CD4-positive, alpha-beta T cell treated with Interleukin-21 for 1 hour (primary cell): ENCODE data around the gene KCNQ1OT1.

Experiments used
- DNase-seq: peaks from one replicate; pipeline ENCODE4 v3.0.0-alpha.2; 2020

KCNQ1OT1 gene

DNA sequence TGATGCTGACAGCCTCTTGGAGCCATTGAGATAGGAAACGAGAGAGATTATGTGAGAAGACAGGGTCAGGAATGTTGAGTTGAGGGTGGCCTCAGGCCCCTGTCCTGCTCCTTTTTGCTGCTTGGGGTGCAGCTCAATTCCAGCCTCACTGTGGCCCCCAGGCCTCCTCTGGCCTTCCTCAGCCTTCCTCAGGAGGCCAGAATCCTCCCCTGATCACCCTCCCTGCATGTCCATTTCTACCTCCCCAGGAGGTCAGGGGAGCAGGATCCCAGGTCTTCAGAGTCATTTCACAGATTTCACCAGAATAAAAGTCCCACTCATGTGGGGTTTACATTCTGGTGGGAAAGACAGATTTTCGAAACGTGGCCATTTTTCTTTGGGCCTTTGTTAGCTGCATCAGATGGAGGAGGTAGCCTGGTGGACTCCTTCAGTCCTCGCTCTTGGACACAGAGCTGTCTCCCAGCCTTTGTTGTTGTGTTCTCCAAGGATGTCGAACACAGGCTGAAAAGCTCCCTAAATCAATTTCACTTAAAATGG is 2.2 kb upstream of the KCNQ1OT1 start:
- DNase-seq, result no peak

DNA sequence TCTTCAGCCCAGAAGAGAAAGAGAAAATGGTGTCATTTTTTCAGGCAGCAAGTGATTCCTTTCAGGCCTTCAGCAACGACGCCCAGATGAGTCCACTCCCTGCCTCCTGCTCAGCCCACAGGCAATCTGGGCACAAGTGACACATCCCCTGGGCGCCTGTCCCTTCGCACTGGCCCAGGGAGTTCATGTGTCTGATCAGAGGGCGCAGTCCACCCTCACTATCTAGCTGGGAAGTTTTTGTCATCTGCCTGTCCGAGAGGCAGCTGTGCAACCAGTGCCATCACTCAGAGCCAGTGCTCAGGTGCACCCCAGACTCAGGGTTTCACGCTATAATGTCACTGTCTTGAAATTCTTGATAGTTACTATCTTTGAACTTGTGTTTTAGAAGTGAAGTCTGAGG is 1.4 kb upstream of the KCNQ1OT1 start:
- DNase-seq, result no peak

DNA sequence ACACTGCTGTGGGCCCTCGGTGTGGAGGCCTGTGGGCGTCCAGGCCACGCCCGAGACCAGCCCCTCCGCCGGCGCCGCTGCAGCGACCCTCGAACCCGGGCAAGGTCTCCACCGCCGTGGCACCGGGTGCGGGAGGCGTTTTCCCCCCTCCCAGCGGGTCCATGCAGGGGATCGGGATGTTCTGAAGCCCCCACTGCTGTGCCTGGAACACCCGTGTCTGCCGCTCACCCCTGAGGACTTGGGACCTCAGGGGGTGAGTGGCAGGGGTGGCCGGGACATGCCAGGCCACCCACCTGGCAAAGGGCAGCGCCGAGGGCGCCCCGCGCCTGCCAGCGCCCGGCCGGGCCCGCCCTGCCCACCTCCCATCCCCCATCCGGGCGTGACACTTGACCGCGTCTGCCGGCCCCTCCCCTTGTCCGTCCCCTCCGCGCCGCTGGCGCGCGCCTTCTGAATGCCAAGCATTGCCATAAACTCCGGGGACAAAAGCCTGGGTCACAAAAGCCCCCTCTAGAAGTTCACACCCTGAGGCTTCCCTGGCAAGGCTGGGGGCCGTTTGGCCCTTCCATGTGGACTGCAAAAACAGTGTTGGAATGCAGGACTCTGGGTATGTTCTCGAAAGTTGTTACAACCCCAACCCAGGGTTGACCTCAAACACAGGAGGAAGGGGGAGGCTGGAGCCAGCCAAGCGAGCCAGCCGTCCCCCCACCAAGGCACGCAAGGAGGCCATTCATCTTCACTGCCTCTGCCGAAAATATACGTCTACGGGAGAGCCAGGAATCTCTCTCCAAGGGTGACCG is 819 bp upstream of the KCNQ1OT1 start:
- peak; percentile 32 for DNase-seq

DNA sequence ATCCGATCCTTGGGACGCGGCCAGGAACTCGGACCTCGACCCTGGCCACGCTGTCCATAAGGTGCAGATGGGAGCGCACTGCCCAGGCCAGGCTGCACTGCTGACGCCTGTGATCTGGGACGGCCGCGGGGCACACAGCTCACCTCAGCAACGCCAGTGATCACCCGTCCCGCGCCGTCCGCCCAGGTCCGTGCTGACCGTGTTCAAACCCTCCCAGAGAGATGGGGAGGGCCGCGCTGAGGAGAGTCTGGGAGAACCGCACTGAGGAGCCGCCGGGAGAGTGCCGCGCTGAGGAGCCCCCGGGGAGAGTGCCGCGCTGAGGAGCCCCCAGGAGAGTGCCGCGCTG is 636 bp downstream of the KCNQ1OT1 start:
- no peak for DNase-seq

DNA sequence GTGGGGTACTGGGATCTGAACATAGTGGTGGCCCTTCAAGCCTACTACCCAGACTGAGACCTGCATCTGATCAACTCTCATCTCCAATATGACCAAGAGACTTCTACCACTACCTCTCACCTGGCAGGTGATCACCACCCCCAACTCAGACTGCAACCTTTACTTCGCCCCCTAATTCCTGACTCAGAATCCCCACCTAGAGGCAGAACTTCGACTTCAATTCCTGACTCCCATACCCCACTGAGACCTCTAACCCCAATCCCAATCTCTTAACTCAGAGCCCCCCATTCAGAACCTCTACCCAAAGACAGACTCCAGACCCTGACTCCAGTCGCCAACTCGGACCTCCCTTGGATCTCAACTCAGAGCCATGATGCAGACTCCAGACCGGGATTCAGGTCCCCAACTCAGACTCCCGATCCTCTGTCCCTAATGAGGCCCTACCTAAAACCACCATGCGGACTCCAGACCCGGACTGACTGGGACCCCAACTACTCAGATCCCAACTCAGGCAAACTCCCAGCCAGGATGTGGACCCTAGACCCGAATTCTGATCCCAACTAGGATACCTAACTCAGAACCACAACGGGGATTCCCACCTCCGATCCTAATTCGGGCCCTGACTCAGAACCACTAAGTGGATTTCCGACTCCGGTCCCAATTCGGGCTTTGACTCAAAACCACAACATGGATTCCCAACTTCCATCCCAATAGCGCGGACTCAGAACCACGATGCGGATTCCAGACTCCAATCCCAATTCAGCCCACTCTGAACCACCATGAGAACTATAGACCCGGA is 1.2 kb downstream of the KCNQ1OT1 start:
- DNase-seq, result no peak

DNA sequence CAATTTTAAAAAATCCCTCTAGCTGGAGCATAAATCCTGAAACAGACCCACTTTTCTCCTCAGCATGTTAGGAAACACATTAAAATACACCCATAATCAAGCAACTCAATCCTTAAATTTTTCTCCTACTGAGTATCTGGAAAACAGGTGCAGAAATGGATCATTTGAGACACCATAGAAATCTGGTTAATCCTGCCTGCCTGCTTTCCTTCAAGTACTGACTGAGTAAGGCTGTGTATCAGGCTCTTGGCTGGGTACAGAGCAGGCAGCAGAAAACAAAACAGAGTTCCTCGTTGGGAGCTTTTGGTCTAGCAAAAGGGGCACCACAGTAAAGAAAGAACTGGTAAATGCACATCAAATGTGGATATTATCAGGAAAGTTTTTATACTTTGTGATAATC is 1.9 kb downstream of the KCNQ1OT1 start:
- no peak for DNase-seq

DNA sequence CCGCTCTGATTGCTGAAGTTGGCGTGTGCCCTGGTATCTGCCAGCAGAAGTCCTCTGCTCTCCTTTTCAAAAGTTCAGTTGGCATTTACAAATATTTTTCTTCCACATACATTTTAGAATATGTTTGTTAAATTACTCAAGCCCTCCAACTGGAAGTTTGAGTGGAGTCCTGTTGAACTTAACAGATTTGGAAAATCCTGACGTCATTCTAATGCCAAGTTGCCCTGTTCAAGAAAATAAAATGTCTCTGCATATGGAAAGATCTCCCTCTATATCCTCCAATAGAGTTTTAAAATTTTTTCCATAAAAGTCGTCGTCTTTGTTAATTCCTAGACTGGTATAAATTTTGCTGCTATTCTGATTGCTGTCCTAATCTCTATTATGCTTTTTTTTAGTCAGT is 3.3 kb downstream of the KCNQ1OT1 start:
- DNase-seq, result no peak

DNA sequence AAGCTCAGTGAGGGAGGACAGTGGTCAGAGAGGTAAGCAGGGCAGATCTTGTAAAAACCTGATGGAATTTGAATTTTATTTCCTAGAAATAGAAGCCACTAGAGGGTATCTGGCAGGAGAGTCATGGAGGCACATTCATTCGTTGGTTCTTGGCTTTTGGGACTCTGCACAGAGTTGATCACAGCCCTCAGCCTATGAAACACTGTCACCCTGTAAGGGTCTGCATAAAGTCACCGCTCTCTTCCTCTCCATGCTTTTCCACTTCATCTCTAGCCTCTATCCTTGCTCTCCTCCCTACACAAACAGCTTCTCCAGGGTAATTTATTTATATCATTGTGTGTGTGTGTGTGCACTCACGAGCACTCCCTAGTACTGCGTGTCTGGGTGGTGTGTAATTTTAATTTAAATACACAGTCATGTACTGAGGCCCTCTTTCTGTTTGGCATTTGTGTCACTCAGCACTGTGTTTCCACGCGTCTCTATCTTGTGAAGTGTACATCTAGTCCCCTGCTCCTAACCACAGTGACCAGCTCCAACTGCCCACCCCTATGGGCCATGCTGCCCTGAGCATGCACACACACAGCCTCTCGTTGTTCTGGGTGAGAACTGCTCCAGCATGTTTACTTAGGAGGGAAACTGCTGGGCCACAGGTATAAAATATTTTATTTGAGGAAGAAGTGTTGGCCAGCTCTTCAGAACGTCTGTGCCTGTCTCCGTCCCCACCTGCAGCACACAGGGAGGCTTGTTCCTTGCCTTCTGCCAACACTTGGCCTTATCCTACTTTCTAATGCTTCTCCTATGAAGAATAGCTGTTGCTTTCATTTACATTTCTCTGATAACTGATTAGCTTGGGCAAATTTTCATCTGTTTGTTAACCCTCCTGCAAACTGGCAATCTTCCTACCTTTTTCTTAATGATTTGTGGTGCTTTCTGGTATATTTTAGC is 4.5 kb downstream of the KCNQ1OT1 start:
- no peak for DNase-seq

DNA sequence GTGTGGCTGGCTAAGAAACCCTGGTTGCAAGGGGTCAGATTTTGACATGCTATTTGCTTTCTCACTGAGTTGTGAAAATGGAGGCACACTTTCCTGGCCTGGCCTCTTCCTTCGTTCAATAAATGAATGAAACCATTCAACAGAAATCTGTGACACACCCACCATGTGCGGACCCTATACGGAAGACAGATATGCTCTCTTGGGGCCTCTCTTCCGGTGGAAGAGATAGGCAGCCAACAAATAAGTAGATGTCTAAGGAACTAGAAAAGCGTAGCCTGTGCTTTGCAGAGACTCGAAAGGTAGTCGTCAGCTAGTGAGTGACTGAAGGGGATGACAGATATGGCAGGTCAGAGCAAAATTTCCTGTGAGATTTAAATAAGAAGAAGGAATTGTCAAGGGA is 5.3 kb downstream of the KCNQ1OT1 start:
- DNase-seq, result no peak

DNA sequence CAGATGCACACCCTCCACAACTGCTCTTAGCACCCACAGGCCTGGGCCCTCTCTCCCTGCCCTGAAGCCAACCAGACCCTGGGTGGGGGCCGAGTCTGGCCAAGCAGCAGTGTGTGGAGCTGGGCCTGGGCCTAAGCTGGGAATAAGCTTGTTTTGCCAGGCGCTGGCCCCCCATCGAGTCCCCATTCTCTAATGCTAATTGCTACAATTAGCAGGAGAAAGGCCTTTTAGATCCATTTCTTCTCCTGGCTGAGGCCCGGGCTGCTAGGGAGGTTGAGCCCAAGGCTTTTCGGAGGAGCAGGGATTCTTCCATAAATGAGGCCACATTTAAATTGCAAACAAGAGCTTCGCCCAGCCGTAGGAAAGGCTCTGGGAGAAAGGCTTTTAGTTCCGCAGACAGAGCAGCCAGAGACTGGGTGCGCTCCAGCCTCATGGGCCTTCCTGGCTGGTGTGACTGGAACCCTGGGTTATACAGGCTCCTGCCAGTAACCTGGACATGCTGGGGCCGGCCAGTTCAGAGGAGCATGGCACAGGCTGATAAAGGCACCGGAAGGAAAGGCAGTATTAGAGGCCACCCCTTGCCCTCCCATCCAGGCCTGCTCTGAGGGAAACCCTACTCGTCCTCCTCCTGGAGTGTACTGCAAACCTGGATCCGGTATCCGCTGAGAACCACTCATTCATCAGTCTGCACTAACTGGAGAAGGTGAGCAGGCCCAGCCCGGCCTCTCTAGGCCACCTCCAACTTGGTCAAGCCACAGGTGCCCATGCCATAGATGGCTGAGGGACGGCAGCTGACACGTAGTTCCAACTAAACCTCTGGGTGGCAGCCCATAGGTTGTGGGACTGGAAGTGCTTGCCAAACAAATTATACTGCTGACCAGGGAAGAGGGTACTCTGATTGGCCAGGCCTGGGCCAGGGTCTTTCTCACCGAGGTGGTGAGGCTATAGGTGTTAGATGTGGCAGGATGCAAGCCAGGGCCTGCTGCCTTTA is 6.2 kb downstream of the KCNQ1OT1 start:
- no peak for DNase-seq

DNA sequence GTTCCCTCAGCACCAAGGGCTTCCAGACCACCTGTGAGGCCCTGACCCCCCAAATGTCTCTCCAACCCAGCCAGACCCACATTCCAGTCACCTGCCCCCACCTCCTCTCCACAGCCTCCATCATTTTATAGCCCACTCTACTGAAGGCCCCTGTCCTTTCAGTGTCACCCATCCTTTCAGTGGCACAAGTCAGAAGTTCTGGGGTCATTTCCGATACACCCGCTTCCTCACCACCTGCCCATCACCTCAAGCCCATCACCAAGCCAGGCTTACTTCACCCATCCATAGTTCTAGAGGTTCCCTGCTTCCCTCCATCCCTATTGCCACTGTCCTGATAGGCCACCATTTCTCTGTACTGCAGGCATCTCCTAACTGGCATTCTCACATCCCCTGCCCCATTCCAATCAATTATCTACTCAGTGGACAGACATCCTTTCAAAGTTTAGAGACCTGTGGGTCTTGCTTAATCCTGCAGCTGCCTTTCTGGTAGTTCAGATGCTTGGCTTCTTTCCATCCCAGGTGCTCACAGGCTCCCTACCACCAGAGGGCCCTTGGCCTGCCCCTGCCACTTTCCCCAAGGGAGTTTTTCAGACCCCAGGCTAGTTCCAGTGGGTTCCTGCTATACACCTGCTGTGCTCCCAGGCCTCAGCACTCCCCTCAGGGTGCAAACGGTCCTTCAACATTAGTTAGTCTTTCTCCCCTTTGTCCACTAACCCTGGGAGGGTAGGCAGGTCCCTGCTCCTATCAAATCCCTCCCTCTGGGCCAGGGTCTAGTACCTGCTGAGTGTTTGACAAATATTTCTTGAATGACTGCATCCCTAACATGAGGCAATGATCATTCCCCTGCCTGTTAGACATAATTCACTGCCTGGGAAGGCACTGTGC is 7.6 kb downstream of the KCNQ1OT1 start:
- DNase-seq, result no peak

DNA sequence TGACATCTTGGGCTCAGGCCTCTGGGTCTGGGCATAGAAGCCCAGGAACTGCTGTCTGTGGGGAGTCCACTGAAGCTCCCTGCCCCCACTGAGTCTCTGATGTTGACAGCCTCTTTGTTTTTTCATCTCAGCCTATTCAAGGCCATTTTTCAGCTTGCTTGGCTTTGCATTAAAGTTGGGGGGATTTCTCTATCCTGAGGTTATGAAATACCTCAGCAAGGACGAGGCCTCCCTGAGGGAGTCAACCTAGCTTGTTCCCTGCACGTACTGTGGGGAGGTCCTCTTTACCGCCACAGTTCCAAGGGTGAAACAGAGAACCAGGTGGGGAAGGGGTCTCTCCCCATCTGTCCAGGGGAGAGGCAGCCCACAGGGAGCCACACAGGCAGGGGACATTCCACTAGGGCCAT is 8.4 kb downstream of the KCNQ1OT1 start:
- no peak for DNase-seq

DNA sequence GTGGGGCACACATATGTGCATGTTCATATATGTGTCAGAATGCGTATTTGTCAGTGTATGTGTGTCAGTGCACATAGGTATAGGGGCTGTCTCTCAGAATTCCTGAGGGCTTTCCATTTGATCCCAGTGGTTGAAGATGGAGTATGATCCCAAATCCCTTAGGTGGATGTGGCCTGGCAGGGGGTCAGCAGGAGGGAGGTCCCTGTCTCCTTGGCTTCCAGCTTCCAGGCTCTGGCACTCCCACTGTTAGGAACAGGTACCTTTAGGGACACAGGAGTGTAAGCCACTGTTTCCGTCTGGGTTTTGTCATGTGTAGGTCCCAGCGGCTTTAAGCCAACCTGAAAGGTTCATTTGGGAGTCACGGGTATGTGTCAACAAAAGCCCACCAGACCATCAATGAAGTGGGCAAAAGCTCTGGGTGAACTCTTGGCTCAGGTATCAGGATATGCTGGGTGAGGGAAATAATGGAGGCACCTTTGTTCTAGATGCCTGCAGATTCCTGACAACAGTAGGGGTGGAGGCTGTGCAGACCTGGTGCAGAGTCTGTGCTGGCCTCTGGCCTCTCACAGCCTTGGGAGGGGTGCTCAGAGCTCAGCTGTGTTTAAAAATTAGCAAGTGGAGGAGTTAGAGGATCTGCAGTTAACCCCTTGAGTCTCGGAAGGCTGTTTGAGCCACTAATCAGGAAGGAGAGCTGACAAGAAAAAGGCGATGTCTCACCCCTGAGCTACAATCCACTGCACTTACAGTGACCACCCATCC is 9.0 kb downstream of the KCNQ1OT1 start:
- DNase-seq, result no peak

DNA sequence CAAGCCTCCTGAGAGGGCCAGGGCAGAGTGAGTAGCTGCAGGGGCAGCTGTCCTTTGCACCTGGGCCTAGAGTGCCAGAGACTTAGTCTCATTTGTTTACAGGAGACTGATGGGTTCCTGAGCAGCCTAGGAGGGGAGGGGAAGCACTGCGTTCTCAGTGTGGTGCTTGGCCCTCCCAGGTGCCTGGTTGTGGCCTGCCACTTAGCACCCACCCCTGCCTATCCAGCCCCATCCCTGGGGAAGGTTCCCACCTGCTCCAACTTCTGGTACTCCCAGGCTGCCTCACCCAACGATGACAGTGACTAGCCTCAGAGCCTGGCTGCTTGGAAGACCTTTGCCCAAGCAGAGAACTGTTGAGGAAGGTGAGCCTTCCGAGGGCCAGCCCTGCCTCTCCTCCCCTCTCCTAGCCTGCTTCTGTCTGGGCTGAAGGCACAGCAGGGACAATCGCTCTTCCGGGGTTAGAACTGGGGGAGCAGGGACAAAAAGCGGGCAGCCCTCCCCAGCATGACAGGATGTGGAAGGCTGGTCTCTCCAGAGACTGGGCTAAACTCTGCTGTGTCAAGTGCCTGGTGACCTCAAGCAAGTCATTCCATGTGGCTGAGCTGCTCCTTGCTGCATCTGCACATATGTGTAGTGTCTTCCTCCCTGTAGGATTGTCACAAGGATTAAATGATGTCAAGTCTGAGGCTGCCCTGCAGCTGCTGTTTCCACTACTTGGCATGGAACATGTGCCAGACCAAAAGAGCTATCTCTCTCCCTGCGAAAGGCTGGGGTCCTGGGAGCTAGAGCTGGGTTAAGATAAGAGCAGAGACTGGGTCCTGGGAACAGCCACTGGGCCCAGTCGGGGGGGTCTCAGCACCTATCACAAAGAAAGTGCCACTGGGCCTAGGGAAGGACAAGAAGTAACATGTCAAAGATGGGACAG is 9.9 kb downstream of the KCNQ1OT1 start:
- DNase-seq, result no peak

DNA sequence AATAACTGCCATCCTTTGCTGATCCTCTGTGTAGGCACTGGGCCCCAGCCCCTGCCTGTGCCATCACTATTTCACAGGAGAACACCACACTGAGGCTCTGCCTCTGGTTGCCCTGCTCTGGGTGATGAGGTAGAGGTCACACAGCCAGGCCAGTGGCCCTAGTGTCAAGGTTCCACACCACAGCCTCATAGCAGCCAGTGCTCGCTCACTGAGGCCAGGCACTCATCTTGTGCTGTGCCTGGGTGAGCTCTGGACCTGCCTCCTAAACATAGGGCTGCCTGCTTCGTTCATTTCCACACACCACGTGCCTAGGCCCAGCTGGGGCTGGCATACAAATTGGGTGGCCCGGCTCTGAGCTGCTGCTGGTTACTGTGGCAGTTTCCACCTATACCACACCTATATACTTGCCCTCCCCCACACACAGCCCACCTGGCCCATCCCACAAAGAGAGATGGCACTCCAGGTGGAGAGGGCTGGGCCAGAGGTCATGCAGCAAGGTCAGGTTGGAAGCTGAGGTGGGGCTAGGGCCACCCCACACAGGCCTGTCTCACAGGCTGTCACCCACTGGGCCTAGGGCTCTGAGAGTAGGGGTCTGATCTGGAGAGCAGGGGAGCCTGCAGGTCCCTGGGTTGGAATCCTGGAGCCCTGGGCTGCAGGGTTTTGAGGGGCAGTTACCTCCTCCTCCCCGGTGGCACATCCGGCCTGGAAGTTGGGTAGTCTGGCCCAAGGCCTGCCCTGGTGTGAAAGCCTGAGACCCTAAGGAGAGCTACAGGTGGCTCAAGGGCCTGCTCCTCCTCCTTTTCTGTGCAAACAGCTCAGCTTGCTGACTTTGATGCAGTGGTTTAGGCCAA is 11.2 kb downstream of the KCNQ1OT1 start:
- DNase-seq, result no peak

DNA sequence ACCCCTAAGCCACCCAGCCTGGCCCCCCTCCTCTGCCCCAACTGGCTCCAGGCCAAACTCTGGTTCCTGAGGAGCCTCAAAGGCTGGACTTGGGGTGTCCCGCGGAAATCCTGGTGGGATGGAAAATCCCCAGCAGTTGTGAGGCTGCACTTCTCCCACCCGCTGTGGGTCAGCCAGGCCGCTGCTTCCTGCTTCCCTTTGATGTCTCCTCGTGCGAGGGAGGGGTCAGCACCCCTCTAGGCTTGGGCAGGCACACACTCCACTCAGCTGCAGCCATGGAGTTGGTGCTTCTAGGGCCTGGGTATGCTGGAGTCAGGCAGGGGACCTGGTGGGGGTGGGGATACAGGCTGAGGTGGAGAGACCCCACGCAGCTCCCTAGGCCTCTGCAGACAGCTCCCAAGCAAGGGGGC is 12.0 kb downstream of the KCNQ1OT1 start:
- no peak for DNase-seq

DNA sequence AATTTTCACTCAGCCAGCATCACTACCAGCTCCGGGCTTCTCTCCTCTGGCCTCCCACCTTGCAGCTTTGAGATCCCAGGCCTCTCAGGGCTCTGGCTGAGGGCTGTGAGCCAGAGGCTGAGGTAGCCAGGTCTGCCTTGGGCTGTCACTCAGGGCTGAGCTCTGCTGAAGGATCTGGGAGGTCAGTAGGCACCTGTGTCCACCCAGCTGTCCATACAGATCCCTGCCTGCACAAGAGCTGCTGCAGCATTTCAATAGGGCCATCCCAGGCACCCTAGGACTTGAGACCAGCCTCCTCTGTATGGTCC is 12.6 kb downstream of the KCNQ1OT1 start:
- DNase-seq, result no peak
